IMR-90 (cell line): ENCODE results near the gene PDE4B. TPM values are rescaled to one million over a fixed set of nuclear protein-coding genes. Genes with fewer than 3 reads are reported as not detected.

Experiments
- ATAC-seq: fragments of 200-7000 bp; cut with Tn5 transposase; 2 replicates; pipeline ENCODE4 v1.9.1; 2020; ENCODE audit warnings: low read depth, mild to moderate bottlenecking, moderate library complexity
- BruUV-seq: library from RNA; stranded (reverse); fragments of 400-500 nt; replicated peaks from 2 replicates; lab custom pipeline; 2021; lab: Mats Ljungman, UMichigan
- CTCF ChIA-PET: fragments of 300-600 bp; formaldehyde crosslinking; extraction: SDS; loops from one replicate; lab custom pipeline; 2021; ENCODE audit warnings: antibody characterized with exemption; lab: Yijun Ruan, JAX
- POLR2A ChIA-PET: fragments of 300-600 bp; sonication (Branson Sonifier 250); formaldehyde crosslinking; loops from one replicate; lab custom pipeline; 2022; ENCODE audit warnings: antibody characterized with exemption; ENCODE audit not compliant: unreplicated experiment; lab: Charles Lee
- DNase-seq: peaks from one replicate; pipeline ENCODE4 v3.0.0; 2013
- H2AFZ ChIP-seq: replicated peaks from 2 replicates; pipeline ENCODE3; 2013; ENCODE audit warnings: low read length, mild to moderate bottlenecking; ENCODE audit not compliant: poor library complexity
- H2AK5ac ChIP-seq: 2 replicates; pipeline ENCODE4 v1.6.1; 2013; ENCODE audit warnings: low read depth, low read length, inconsistent platforms
- H2AK9ac ChIP-seq: replicated peaks from 2 replicates; pipeline ENCODE3; 2013; ENCODE audit warnings: mild to moderate bottlenecking, low read depth, low read length, moderate library complexity; ENCODE audit not compliant: poor library complexity
- H2BK120ac ChIP-seq: 2 replicates; pipeline ENCODE4 v1.6.1; 2013; ENCODE audit warnings: low read depth, low read length, inconsistent platforms
- H2BK15ac ChIP-seq: 3 replicates; pipeline ENCODE4 v1.6.1; 2013; ENCODE audit warnings: low read depth, low read length, inconsistent platforms
- H2BK20ac ChIP-seq: 2 replicates; pipeline ENCODE4 v1.6.1; 2013; ENCODE audit warnings: low read depth, mild to moderate bottlenecking, inconsistent platforms, low read length, moderate library complexity
- H2BK5ac ChIP-seq: 2 replicates; pipeline ENCODE4 v1.6.1; 2013; ENCODE audit warnings: mild to moderate bottlenecking, low read depth, low read length, inconsistent platforms; ENCODE audit not compliant: poor library complexity, severe bottlenecking
- H3K14ac ChIP-seq: replicated peaks from 2 replicates; pipeline ENCODE4 v1.6.1; 2013; ENCODE audit warnings: low read depth, low read length, inconsistent platforms
- H3K18ac ChIP-seq: 2 replicates; pipeline ENCODE4 v1.6.1; 2013; ENCODE audit warnings: low read depth, low read length, control low read depth
- H3K23ac ChIP-seq: 2 replicates; pipeline ENCODE4 v1.6.1; 2013; ENCODE audit warnings: low read depth, low read length, inconsistent platforms
- H3K27ac ChIP-seq: 2 replicates; pipeline ENCODE4 v1.5.1; 2013; ENCODE audit warnings: mild to moderate bottlenecking, control low read depth, low read length; ENCODE audit not compliant: insufficient read depth
- H3K27me3 ChIP-seq: 2 replicates; pipeline ENCODE4 v1.6.1; 2013; ENCODE audit warnings: low read length; ENCODE audit not compliant: control insufficient read depth, insufficient read depth
- H3K36me3 ChIP-seq: 2 replicates; pipeline ENCODE4 v1.6.1; 2013; ENCODE audit warnings: low read length, mixed read lengths; ENCODE audit not compliant: control insufficient read depth, insufficient read depth
- H3K4ac ChIP-seq: 2 replicates; pipeline ENCODE4 v1.6.1; 2013; ENCODE audit warnings: low read depth, low read length, inconsistent platforms
- H3K4me1 ChIP-seq: 2 replicates; pipeline ENCODE4 v1.6.1; 2013; ENCODE audit warnings: low read length, mixed read lengths; ENCODE audit not compliant: control insufficient read depth, insufficient read depth
- H3K4me2 ChIP-seq: 2 replicates; pipeline ENCODE4 v1.6.1; 2013; ENCODE audit warnings: low read depth, mild to moderate bottlenecking, control low read depth, low read length, moderate library complexity
- H3K4me3 ChIP-seq: 2 replicates; pipeline ENCODE4 v1.5.1; 2013; ENCODE audit warnings: low read depth, mild to moderate bottlenecking, control low read depth, low read length, moderate library complexity; ENCODE audit not compliant: insufficient read depth
- H3K56ac ChIP-seq: 2 replicates; pipeline ENCODE4 v1.6.1; 2013; ENCODE audit warnings: low read length, inconsistent platforms; ENCODE audit not compliant: insufficient read depth; ENCODE audit errors: extremely low read depth
- H3K79me1 ChIP-seq, 2 experiments: 2 replicates each; pipeline ENCODE4 v1.6.1; 2013; ENCODE audit warnings: low read length in 2 of 2, inconsistent platforms in 1 of 2, low read depth in 1 of 2
- H3K9ac ChIP-seq: 2 replicates; pipeline ENCODE4 v1.6.1; 2013; ENCODE audit warnings: low read depth, low read length, control low read depth
- H3K9me1 ChIP-seq: 2 replicates; pipeline ENCODE4 v1.6.1; 2013; ENCODE audit warnings: low read length, inconsistent platforms; ENCODE audit not compliant: insufficient read depth
- H3K9me3 ChIP-seq: 2 replicates; pipeline ENCODE4 v1.6.1; 2013; ENCODE audit warnings: low read length; ENCODE audit not compliant: control insufficient read depth, insufficient read depth
- H4K20me1 ChIP-seq: 2 replicates; pipeline ENCODE4 v1.6.1; 2013; ENCODE audit warnings: low read length, inconsistent platforms; ENCODE audit not compliant: insufficient read depth
- H4K5ac ChIP-seq: 2 replicates; pipeline ENCODE4 v1.6.1; 2013; ENCODE audit warnings: mild to moderate bottlenecking, low read depth, low read length, control low read depth
- H4K8ac ChIP-seq, 2 experiments: 2 replicates each; pipeline ENCODE4 v1.6.1; 2013; ENCODE audit warnings: low read depth in 2 of 2, low read length in 2 of 2, control low read depth in 1 of 2, inconsistent platforms in 1 of 2
- H4K91ac ChIP-seq: 2 replicates; pipeline ENCODE4 v1.6.1; 2013; ENCODE audit warnings: low read depth, low read length, inconsistent platforms; ENCODE audit not compliant: insufficient read depth
- RAD21 ChIP-seq: IDR thresholded peaks from 2 replicates; pipeline ENCODE4 v1.6.1; 2012; ENCODE audit warnings: low read length, improper control_type of control experiment
- WGBS, 2 experiments: methylation state at CpG; one replicate each; pipeline versions ENCODE4 v1.1.5 to v1.1.7; 2013; ENCODE audit warnings: missing lambda C conversion rate in 2 of 2; ENCODE audit not compliant: insufficient read length in 1 of 2; ENCODE audit errors: extremely low coverage in 2 of 2; 5-methylcytosine and 5-hydroxymethylcytosine counted together
- dilution Hi-C: fragments of 300-500 bp; cut with HindIII; formaldehyde crosslinking; loops from one replicate; pipeline ENCODE4 v1.14.3; 2018; ENCODE audit warnings: low sequenced_read_pairs; ENCODE audit not compliant: unreplicated experiment
- in situ Hi-C: fragments of 300-500 bp; cut with MboI; formaldehyde crosslinking; loops from 3 replicates; pipeline ENCODE4 v1.14.3; 2019; ENCODE audit warnings: low sequenced_read_pairs, inconsistent platforms, mixed read lengths
- intact Hi-C: fragments of 100-400 bp; cut with micrococcal nuclease; formaldehyde crosslinking; loops from 2 replicates; pipeline ENCODE4 v1.10.0; 2022
- polyA plus RNA-seq, 3 experiments: library from polyadenylated mRNA; depleted of rRNA; stranded (reverse); fragments of >200 nt; gene quantifications; 2 replicates each; pipeline ENCODE4 v1.2.3, GENCODE V29; 2012; ENCODE audit warnings: low replicate concordance in 1 of 3
- total RNA-seq: library from RNA; depleted of rRNA; stranded (reverse); fragments of >200 nt; gene quantifications from 2 replicates; pipeline ENCODE4 v1.2.3, GENCODE V29; 2012
- TF ChIP-seq, protein P1 (sequence below): conservative IDR thresholded peaks from 2 replicates; pipeline ENCODE4 v1.5.1; 2012; ENCODE audit warnings: mild to moderate bottlenecking, low read depth, low read length, improper control_type of control experiment

Gene PDE4B
- total and polyA plus RNA-seq, 2 of the 4 experiments (the other 2 are of a cell fraction): 5.8 to 21.3 TPM

DNA sequence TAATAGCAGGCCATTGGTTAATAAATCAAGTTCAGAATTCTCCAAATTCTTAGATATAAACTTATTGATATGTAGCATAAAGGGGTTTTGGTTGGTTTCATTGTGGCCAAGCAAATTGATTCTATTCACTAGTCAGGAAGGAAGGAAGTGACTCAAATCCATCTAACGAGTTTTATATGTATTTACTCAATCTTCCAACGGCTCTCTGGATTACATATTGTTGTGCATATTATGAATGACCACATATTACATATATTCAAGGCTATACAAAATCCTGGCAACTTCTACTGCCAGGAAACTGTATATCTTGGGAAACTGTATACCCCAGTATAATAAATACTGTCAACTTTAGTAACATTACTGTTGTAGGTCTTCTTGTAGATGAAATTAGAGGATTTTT, 20.1 kb upstream of the PDE4B start:
- BruUV-seq: no TSS peak
- Histone ChIP-seq H3K27ac (no peak overlapping the region), H2BK5ac (no peak overlapping the region), H3K4me1 (no peaks in the 10 kb centered on the region), H2BK120ac (no peak overlapping the region), H3K9me1 (no peaks in the 10 kb centered on the region), H4K5ac (no peak overlapping the region), H3K27me3 (no peaks in the 10 kb centered on the region), H4K8ac (no peak overlapping the region), H2AK9ac (no peak overlapping the region), H3K18ac (no peak overlapping the region), H2AK5ac (no peak overlapping the region), H3K4me2 (no peak overlapping the region), H3K56ac (no peak overlapping the region), H4K20me1 (no peaks in the 10 kb centered on the region), H3K79me1 (no peaks in the 10 kb centered on the region), H2BK20ac (no peak overlapping the region), H3K14ac (no peak overlapping the region), H3K4ac (no peak overlapping the region), H3K36me3 (no peaks in the 10 kb centered on the region), H3K9ac (no peak overlapping the region), H4K91ac (no peak overlapping the region), H3K23ac (no peak overlapping the region), H3K9me3 (no peaks in the 10 kb centered on the region), H2AFZ (no peak overlapping the region), H2BK15ac (no peak overlapping the region), H3K4me3 (no peak overlapping the region)
- intact Hi-C loops (no loop called here), in situ Hi-C loops (no loop called here), dilution Hi-C loops (no loop called here)
- ChIA-PET POLR2A (no interaction called here), CTCF (no interaction called here)
- no CpG with 5 or more reads among the region's 2 CpGs for WGBS, 2 experiments
- no peak for ATAC-seq
- DNase-seq: peak; percentile 6
- TF ChIP-seq, protein P1, sequence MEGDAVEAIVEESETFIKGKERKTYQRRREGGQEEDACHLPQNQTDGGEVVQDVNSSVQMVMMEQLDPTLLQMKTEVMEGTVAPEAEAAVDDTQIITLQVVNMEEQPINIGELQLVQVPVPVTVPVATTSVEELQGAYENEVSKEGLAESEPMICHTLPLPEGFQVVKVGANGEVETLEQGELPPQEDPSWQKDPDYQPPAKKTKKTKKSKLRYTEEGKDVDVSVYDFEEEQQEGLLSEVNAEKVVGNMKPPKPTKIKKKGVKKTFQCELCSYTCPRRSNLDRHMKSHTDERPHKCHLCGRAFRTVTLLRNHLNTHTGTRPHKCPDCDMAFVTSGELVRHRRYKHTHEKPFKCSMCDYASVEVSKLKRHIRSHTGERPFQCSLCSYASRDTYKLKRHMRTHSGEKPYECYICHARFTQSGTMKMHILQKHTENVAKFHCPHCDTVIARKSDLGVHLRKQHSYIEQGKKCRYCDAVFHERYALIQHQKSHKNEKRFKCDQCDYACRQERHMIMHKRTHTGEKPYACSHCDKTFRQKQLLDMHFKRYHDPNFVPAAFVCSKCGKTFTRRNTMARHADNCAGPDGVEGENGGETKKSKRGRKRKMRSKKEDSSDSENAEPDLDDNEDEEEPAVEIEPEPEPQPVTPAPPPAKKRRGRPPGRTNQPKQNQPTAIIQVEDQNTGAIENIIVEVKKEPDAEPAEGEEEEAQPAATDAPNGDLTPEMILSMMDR: no peak
- no peak for TF ChIP-seq RAD21
